Brain microvascular endothelial cell (primary cell): ENCODE results near the gene TARS1.
"Not testable (repeated sequence)": the region's sequence is repeated elsewhere in the genome, so short reads cannot be mapped to it uniquely, and the experiment has no call there.

Experiments used
- DNase-seq: peaks from one replicate; pipeline ENCODE4 v3.0.0-alpha.2; 2020
- H3K27ac ChIP-seq: fragments of 250-450 bp; sonication (Bioruptor Pico); 2 replicates; pipeline ENCODE4 v1.5.1; 2020; ENCODE audit warnings: mild to moderate bottlenecking, moderate library complexity
- H3K27me3 ChIP-seq: fragments of 250-450 bp; sonication (Bioruptor Pico); replicated peaks from 2 replicates; pipeline ENCODE4 v1.5.1; 2020; ENCODE audit warnings: mild to moderate bottlenecking
- H3K36me3 ChIP-seq: fragments of 250-450 bp; sonication (Bioruptor Pico); replicated peaks from 2 replicates; pipeline ENCODE4 v1.5.1; 2020; ENCODE audit warnings: mild to moderate bottlenecking
- H3K4me3 ChIP-seq: 2 replicates; pipeline ENCODE4 v1.5.1; 2011; ENCODE audit warnings: low read depth, mild to moderate bottlenecking, control low read depth, low read length, moderate library complexity
- in situ Hi-C: cut with HindIII; loops from 2 replicates; pipeline ENCODE4 v1.10.0; 2017; ENCODE audit warnings: low sequenced_read_pairs, low pct_ligation_motif_present
- TF ChIP-seq, protein P1 (sequence below): IDR thresholded peaks from 2 replicates; pipeline ENCODE4 v1.5.1; 2011; ENCODE audit warnings: low read depth, mild to moderate bottlenecking, moderate library complexity, low read length, control low read depth, inconsistent platforms; ENCODE audit errors: missing control alignments

The TARS1 gene

DNA sequence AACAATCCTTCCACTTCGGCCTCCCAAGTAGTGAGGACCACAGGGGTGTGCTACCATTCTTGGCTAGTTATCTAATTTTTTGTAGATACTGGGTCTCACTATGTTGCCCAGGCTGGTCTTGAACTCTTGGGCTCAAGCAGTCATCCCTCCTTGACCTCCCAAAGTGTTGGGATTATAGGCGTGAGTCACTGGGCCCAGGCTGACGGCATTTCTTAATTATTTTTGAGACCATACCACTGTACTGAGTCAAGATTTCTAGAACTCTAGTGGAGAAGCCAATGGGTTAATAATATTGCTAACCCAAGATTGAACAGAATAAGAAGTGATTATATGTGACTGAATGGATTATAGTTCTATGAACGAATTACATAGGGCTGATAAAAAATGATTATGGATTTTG lies 66.7 kb downstream of the TARS1 start:
- Histone ChIP-seq H3K36me3 (no peaks in the 10 kb centered on the region), H3K4me3 (no peak overlapping the region), H3K27me3 (no peaks in the 10 kb centered on the region), H3K27ac (no peak overlapping the region)
- TF ChIP-seq, protein P1, sequence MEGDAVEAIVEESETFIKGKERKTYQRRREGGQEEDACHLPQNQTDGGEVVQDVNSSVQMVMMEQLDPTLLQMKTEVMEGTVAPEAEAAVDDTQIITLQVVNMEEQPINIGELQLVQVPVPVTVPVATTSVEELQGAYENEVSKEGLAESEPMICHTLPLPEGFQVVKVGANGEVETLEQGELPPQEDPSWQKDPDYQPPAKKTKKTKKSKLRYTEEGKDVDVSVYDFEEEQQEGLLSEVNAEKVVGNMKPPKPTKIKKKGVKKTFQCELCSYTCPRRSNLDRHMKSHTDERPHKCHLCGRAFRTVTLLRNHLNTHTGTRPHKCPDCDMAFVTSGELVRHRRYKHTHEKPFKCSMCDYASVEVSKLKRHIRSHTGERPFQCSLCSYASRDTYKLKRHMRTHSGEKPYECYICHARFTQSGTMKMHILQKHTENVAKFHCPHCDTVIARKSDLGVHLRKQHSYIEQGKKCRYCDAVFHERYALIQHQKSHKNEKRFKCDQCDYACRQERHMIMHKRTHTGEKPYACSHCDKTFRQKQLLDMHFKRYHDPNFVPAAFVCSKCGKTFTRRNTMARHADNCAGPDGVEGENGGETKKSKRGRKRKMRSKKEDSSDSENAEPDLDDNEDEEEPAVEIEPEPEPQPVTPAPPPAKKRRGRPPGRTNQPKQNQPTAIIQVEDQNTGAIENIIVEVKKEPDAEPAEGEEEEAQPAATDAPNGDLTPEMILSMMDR: no peak
- DNase-seq: no peak
- in situ Hi-C loops: no loop called here

DNA sequence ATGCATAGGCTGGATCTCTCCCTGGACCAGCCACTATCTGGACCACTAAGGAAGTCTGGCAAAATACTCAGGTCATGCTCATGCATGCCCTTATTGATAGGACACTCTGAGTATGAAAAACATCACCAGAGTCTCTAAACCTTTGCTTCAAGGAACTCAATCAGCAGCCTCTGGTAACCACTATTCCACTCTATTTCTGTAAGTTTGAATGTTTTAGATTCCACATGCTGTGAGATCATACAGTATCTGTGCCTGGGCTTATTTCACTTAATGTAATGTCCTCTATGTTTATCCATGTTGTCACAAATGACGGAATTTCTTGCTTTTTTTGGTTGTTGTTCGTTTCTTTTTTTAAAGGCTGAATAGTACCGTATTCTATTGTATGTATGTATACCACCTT lies 68.3 kb downstream of the TARS1 start:
- no peak for DNase-seq

DNA sequence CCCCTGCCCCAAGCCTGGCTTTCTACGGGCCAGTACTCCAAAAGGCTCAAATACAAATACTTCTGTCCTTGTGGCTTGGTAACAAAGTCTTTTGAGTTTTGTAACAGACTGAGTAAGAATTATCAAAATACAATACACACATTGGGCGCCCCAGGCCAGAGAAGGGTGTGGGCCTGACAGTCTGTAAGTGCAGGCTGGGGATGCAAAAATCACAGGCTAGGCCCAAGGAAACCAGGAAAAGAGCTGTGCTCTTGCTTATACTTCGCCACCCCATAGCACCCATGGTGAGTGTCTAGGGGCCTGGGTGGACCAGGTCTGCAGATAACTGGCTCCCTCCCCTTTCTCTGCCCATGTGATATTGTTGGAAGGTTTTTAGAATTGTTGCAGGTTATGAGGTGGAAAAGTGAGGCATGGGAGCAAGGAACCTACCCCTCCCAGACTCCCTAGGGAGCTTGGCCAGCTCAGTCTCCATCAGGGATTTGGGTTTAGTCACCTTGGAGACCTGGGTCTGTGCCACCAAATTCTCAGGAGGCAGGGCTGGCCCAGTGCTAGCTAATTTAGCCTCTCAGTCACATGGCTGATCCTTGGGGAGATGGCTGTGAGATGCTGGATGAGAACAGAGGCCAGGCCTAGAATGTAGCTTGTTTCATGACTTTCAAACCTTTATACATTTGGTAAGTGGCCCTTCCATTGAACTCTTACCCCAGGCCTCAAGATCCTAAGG lies 72.9 kb downstream of the TARS1 start:
- Histone ChIP-seq H3K4me3 (no peak overlapping the region), H3K27me3 (no peaks in the 10 kb centered on the region), H3K27ac (no peak overlapping the region), H3K36me3 (no peaks in the 10 kb centered on the region)
- no peak for DNase-seq
- TF ChIP-seq, protein P1: no peak
- in situ Hi-C loops: no loop called here

More for the DNA sequence above, 68.3 kb downstream of the TARS1 start:
- TF ChIP-seq, protein P1: no peak
- Histone ChIP-seq H3K27me3 (no peaks in the 10 kb centered on the region), H3K27ac (no peak overlapping the region), H3K4me3 (no peak overlapping the region), H3K36me3 (no peaks in the 10 kb centered on the region)
- in situ Hi-C loops: no loop called here

DNA sequence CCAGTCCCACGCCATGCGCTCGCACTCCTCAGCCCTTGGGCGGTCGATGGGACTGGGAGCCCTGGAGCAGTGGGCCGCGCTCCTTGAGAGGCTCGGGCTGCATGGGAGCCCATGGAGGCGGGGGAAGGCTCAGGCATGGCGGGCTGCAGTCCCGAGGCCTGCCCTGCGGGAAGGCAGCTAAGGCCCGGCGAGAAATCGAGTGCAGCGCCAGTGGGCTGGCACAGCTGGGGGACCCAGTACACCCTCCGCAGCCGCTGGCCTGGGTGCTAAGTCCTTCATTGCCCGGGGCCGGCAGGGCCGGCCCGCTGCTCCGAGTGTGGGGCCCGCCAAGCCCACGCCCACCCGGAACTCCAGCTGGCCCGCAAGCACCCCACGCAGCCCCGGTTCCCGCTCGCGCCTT lies 74.6 kb downstream of the TARS1 start:
- in situ Hi-C loops, H3K27me3 ChIP-seq, H3K27ac ChIP-seq, DNase-seq, H3K36me3 ChIP-seq, H3K4me3 ChIP-seq: not testable (repeated sequence)

DNA sequence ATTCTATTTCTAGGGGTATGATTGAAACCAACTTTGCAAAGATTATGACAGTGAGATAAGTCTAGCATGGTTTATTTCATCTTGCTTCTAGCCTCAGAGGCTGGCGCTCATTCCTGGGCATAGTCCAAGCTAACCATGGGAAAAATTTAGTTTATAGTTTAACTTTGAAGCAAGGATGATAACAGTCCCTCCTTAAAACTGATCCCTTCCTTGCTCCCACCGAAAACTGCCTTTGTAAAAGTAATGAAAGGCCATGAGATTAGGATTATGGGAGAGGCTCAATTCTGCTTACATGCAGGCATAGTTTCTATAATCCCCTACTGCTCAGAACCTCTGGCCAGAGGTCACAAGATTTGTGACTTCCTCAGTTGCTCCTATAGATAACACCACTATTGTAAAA lies 75.7 kb downstream of the TARS1 start:
- Histone ChIP-seq H3K36me3 (no peaks in the 10 kb centered on the region), H3K4me3 (no peak overlapping the region), H3K27me3 (no peaks in the 10 kb centered on the region), H3K27ac (no peak overlapping the region)
- TF ChIP-seq, protein P1: no peak
- DNase-seq: no peak
- in situ Hi-C loops: no loop called here
